HuH-7 (cell line): ENCODE measurements around the gene SYNE2.
"Not testable (repeated sequence)": the region's sequence is repeated elsewhere in the genome, so short reads cannot be mapped to it uniquely, and the experiment has no call there.

Experiments used
- DNase-seq: peaks from one replicate; pipeline ENCODE4 v3.0.0; 2011; ENCODE audit warnings: low spot score

SYNE2 gene

GRCh38 chr14:63869940-63870752 is 17.3 kb downstream of the SYNE2 start:
- not testable (repeated sequence) for DNase-seq

GRCh38 chr14:63870753-63871037 is 17.9 kb downstream of the SYNE2 start:
- not testable (repeated sequence) for DNase-seq

- DNase-seq = no peak
Measured at GRCh38 chr14:63874223-63874622, 21.4 kb downstream of the SYNE2 start.

- no peak for DNase-seq
Measured at GRCh38 chr14:63875311-63875710, 22.5 kb downstream of the SYNE2 start.

GRCh38 chr14:63877550-63877939 is 24.7 kb downstream of the SYNE2 start:
- no peak for DNase-seq

DNA sequence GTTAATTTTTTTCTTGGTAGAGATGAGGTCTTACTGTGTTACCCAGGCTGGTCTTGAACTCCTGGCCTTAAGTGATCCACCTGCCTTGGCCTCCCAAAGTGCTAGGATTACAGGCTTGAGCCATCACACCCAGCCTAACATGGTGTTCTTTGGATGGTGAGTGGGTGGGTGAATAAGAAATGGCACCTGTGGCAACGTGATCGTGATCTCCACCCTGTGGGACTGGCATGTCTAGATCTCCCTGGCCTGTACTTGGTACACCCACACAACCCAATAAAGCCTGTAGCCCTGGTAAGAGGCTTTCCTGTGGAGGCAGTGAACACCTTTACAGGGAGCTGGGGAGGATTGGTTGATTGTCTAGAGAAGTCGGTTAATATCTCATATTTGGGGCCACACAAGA is 25.2 kb downstream of the SYNE2 start:
- DNase-seq = no peak

GRCh38 chr14:63878792-63879191 is 26.0 kb downstream of the SYNE2 start:
- no peak for DNase-seq

- DNase-seq = no peak
Measured at GRCh38 chr14:63881926-63882325, 29.1 kb downstream of the SYNE2 start.

GRCh38 chr14:63887899-63888298 is 35.1 kb downstream of the SYNE2 start:
- DNase-seq = no peak

DNA sequence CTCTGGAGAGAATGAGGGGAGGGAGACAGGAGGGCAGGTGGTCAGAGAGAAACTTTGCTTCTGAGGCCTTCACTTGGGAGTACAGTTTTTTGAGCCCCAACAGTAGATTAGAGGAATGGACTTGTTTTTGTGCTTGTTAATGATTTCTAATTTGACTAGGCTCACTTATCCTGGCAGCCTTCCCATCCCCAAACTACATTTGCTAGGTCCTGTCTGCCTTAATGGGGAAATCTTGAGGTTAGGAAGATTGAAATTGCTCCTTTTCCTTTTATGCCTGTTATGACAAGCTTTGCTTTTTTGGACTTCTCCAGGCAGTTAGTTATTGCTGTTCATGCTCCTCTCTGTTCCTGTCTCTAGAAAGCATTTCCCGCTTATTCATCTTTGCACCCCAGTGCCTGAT is 37.7 kb downstream of the SYNE2 start:
- no peak for DNase-seq

DNA sequence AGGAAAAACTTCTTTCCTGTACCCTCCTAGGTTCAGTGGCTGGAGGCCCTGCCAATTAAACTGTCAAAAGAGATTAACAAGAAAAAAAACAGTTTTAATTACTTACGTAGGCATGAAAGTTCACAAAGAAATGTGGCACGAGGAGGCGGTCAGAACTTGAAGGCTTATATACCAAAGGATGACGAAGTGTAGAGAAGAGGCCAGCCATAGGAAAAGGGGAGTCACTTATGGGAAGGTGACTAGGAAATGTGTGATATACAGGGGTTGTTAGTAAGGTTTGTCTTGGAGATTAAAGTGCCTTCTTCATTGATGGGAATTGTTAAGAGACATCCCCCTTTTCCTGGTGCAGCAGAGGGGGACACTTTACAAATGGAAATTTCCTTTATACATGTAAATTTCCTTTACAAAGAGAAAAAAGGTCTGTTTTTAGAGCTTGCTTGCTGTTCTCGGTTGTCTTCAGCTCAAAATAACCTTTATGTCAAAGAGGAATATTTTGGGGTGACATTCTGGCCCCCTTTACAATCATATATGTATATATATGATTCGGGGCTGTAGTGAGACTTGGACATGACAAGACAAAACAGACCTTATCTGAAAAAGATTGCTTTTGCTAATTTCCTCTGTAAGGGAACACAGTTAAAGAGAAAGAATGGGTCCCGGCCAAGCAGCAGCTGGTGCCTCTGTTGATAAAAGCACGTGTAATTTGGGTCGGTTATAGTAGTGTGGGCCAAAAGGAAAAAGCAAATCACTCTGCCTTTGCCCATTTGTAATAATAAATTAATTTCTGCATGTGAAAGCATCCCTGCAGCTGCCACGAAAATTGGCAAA is 38.6 kb downstream of the SYNE2 start:
- no peak for DNase-seq

- DNase-seq = no peak
Measured at GRCh38 chr14:63892265-63892664, 39.5 kb downstream of the SYNE2 start.

- DNase-seq = no peak
Measured at GRCh38 chr14:63893701-63894458, 41.1 kb downstream of the SYNE2 start.

DNA sequence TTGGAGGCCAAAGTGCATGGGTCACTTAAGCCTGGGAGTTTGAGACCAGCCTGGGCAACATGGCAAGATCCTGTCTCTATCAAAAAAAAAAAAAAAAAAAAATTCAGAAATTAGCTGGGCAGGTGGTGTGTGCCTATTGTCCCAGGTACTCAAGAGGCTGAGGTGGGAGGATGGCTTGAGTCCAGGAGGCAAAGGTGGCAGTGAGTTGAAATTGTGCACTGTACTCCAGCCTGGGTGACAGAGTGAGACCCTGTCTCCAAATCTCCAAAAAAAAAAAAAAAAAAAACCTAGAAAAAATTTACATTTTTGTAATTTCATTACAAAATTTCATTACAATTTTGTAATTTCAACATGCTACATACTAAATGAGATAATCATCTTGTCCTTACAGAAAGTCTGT is 42.7 kb downstream of the SYNE2 start:
- no peak for DNase-seq

DNA sequence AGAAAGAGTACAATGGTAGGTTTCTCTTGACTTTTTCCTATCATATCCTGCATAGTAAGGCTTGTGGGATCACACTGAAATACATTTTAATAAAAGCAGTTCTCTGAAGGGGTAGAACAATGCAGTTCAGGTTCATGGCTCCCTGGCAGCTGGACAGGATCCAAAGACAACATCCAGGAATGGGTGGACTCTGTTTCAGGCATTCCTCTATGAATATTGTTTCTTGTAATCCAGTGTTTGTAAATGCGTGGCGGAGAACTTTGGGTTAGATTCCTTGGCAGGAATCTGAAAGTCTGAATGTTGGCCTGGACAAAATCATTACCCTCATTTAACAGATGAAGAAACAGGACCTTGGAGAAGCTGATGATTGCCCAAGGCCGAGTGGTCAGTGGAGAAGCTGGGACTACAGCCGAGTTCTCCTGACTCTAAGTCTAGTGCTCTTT is 43.5 kb downstream of the SYNE2 start:
- no peak for DNase-seq

- no peak for DNase-seq
Measured at GRCh38 chr14:63897721-63898163, 44.9 kb downstream of the SYNE2 start.

GRCh38 chr14:63899953-63900352 is 47.1 kb downstream of the SYNE2 start:
- no peak for DNase-seq

DNA sequence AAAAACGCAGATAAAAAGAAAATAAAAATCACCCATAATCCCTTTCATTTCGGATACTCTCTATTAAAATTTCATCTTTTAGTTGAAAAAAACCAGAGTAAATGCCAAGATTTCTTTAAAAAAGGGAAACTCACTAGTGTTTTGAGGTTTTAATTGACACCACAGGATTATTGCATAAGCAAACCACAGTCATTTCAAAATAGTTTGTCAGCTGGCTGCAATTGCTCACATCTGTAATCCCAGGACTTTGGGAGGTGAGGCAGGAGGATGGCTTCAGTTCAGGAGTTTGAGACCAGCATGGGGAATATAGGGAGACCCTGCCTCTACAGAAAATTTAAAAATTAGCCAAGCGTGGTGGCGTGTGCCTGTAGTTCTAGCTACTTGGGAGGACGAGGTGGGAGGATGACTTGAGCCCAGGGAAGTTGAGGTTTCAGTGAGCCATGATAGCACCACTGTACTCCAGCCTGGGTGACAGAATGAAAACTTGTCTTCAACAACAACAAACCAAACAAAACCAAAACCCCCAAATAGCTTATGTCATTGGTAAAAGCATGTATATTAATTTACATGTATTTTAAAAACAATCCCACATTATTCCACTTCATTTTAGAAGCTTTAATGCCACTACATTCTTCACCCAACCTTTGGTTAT is 48.8 kb downstream of the SYNE2 start:
- DNase-seq = no peak

DNA sequence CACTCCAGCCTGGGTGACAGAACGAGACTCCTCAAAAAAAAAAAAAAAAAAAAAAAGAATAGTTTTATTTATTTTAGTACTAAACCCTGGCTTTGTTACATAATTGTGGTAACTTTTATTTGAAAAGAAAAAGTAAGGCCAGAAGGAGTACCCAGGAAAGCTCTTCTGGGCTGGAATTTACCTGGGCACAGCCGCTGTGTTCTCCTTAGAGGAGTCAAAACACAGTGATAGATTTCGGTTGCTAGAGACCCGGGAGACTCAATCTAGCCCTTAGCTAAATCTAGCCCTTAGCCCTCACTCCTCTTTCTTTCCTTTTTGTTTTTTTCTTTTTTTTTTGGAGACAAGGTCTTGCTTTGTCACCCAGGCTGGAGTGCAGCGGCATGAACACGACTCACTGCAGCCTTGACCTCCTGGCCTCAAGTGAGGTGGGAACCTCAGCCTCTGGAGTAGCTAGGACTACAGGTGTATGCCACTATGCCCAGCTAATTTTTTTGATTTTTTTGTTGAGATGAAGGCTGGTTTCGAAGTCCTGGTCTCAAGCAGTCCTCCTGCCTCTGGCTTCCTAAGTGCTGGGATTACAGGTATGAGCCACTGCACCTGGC is 49.7 kb downstream of the SYNE2 start:
- DNase-seq = no peak

- DNase-seq = no peak
Measured at GRCh38 chr14:63904724-63905123, 51.9 kb downstream of the SYNE2 start.

DNA sequence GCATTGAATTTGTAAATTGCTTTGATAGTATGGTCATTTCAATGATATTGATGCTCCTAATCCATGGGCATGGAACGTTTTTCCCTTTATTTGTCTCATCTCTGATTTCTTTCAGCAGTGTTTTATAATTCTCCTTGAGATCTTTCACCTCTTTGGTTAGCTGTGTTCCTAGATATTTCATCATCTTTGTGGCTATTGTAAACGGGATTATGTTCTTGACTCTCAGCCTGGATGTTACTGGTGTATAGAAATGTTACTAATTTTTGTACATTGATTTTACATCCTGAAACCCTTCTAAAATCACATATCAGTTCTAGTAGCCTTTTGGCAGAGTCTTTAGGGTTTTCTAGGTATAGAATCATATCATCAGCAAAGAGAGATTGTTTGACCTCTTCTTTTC is 52.6 kb downstream of the SYNE2 start:
- DNase-seq = no peak
